ENCODE measurements around the gene RIC8B.
"Not testable (repeated sequence)": the region's sequence is repeated elsewhere in the genome, so short reads cannot be mapped to it uniquely, and the experiment has no call there.

RIC8B gene

DNA sequence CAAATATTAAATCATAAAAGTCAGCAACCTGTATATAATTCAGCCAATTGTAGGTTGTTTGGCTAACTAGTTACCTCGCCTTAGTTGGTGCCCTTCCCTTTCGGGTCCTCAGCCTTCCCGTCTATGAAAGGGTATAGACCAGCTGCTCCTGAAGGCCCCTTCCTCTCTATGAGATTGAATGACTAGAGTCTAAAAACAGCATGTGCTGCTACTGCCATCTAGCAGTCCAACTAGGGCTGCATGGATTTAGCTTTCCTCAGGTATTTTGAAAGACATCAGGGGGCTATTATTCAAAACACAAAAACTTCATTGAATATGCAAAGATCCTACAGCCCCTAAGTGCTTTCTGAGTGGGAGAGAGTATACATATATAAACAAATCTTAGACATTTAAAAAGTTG, 144.3 kb downstream of the RIC8B start:
- no peak overlapping the region for H3K9ac ChIP-seq (ENCODE audit: low read length)
- H3K27me3 ChIP-seq (ENCODE audit: insufficient read depth, low read length), result no peaks in the 10 kb centered on the region
- H3F3A ChIP-seq (ENCODE audit: insufficient read depth, low read length), result no peaks in the 10 kb centered on the region
- no peak overlapping the region for H2AFZ ChIP-seq (ENCODE audit: low read length)
- H3K36me3 ChIP-seq (ENCODE audit: insufficient read depth, low read length), result no peaks in the 10 kb centered on the region
- no peaks in the 10 kb centered on the region for H3K9me3 ChIP-seq (ENCODE audit: low read length)
- no peaks in the 10 kb centered on the region for H3K4me1 ChIP-seq (ENCODE audit: insufficient read depth, low read length, severe bottlenecking)
- no peaks in the 10 kb centered on the region for H4K20me1 ChIP-seq (ENCODE audit: insufficient read depth, low read length)
- no peak overlapping the region for H3K27ac ChIP-seq (ENCODE audit: low read depth, low read length, poor library complexity, severe bottlenecking)
- no peak overlapping the region for H3K4me3 ChIP-seq (ENCODE audit: low read depth, low read length, poor library complexity, severe bottlenecking)
- no peaks in the 10 kb centered on the region for H3K9me2 ChIP-seq (ENCODE audit: low read depth, low read length)
- no peak for TF ChIP-seq EZH2 (IDR thresholded peaks at IDR 0.05; ENCODE audit: borderline replicate concordance, low read length)
- TF ChIP-seq, protein P1, sequence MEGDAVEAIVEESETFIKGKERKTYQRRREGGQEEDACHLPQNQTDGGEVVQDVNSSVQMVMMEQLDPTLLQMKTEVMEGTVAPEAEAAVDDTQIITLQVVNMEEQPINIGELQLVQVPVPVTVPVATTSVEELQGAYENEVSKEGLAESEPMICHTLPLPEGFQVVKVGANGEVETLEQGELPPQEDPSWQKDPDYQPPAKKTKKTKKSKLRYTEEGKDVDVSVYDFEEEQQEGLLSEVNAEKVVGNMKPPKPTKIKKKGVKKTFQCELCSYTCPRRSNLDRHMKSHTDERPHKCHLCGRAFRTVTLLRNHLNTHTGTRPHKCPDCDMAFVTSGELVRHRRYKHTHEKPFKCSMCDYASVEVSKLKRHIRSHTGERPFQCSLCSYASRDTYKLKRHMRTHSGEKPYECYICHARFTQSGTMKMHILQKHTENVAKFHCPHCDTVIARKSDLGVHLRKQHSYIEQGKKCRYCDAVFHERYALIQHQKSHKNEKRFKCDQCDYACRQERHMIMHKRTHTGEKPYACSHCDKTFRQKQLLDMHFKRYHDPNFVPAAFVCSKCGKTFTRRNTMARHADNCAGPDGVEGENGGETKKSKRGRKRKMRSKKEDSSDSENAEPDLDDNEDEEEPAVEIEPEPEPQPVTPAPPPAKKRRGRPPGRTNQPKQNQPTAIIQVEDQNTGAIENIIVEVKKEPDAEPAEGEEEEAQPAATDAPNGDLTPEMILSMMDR (IDR thresholded peaks at IDR 0.05; ENCODE audit: low read length), result peak; percentile 45
- no peak overlapping the region for H3K4me2 ChIP-seq (ENCODE audit: low read length)
- H3K79me2 ChIP-seq (ENCODE audit: insufficient read depth, low read length), result no peaks in the 10 kb centered on the region

DNA sequence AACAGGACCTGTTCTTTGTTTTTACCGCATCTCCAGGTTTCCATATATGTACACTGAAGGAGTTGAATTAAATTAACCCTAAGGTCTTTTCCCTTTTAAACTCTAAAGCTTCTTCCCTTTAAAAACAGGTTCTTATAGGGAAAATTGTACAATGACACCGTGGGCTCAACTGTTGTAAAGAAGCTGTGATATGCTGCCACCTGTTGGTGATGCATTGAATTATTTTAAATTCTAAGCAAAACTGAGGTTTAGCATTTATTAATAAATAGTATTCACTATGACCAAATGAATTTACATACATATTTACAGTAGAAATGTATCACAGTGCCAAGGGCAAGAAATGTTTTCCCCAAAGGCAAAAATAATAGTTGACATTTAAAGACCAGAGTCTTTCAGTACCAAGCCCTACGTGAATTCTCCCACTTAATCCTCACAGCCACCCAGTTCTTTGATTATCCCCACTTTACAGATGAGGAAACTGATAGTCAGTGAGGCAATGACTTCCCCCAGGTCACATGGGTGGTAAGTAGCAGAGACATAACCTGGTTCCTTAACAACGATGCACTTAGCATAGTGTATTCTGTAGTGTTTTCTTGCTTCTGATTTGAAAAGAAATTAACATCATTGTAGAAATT, 145.5 kb downstream of the RIC8B start:
- H3K9me3 ChIP-seq (ENCODE audit: low read length), result no peaks in the 10 kb centered on the region
- no peaks in the 10 kb centered on the region for H3K27me3 ChIP-seq (ENCODE audit: insufficient read depth, low read length)
- H3K4me3 ChIP-seq (ENCODE audit: low read depth, low read length, poor library complexity, severe bottlenecking), result no peak overlapping the region
- H4K20me1 ChIP-seq (ENCODE audit: insufficient read depth, low read length), result no peaks in the 10 kb centered on the region
- no peak overlapping the region for H3K27ac ChIP-seq (ENCODE audit: low read depth, low read length, poor library complexity, severe bottlenecking)
- H3K9me2 ChIP-seq (ENCODE audit: low read depth, low read length), result no peaks in the 10 kb centered on the region
- H3K79me2 ChIP-seq (ENCODE audit: insufficient read depth, low read length), result no peaks in the 10 kb centered on the region
- no peaks in the 10 kb centered on the region for H3K4me1 ChIP-seq (ENCODE audit: insufficient read depth, low read length, severe bottlenecking)
- no peak overlapping the region for H3K9ac ChIP-seq (ENCODE audit: low read length)
- no peaks in the 10 kb centered on the region for H3K36me3 ChIP-seq (ENCODE audit: insufficient read depth, low read length)
- H2AFZ ChIP-seq (ENCODE audit: low read length), result no peak overlapping the region
- H3K4me2 ChIP-seq (ENCODE audit: low read length), result no peak overlapping the region
- H3F3A ChIP-seq (ENCODE audit: insufficient read depth, low read length), result no peaks in the 10 kb centered on the region
- TF ChIP-seq, protein P1 (IDR thresholded peaks at IDR 0.05; ENCODE audit: low read length), result peak; percentile 60
- no peak for TF ChIP-seq EZH2 (IDR thresholded peaks at IDR 0.05; ENCODE audit: borderline replicate concordance, low read length)

DNA sequence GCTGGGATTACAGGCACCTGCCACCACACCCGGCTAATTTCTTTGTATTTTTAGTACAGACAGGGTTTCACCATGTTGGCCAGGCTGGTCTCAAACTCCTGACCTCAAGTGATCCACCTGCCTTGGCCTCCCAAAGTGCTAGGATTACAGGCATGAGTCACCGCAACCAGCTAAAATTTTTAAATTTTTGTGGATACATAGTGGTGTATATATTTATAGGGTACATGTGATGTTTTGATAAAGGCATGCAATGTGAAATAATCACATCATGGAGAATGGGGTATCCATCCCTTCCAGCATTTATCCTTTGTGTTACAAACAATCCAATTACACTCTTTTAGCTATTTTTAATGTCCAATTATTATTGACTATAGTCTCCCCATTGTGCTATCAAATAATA, 147.5 kb downstream of the RIC8B start:
- not testable (repeated sequence) for H3K4me2 ChIP-seq (ENCODE audit: low read length); H2AFZ ChIP-seq (ENCODE audit: low read length); H3K27me3 ChIP-seq (ENCODE audit: insufficient read depth, low read length); H3K4me1 ChIP-seq (ENCODE audit: insufficient read depth, low read length, severe bottlenecking); H3K9me2 ChIP-seq (ENCODE audit: low read depth, low read length); H3K4me3 ChIP-seq (ENCODE audit: low read depth, low read length, poor library complexity, severe bottlenecking); H4K20me1 ChIP-seq (ENCODE audit: insufficient read depth, low read length); H3K79me2 ChIP-seq (ENCODE audit: insufficient read depth, low read length); H3F3A ChIP-seq (ENCODE audit: insufficient read depth, low read length); H3K36me3 ChIP-seq (ENCODE audit: insufficient read depth, low read length); H3K9me3 ChIP-seq (ENCODE audit: low read length); H3K27ac ChIP-seq (ENCODE audit: low read depth, low read length, poor library complexity, severe bottlenecking); H3K9ac ChIP-seq (ENCODE audit: low read length)

DNA sequence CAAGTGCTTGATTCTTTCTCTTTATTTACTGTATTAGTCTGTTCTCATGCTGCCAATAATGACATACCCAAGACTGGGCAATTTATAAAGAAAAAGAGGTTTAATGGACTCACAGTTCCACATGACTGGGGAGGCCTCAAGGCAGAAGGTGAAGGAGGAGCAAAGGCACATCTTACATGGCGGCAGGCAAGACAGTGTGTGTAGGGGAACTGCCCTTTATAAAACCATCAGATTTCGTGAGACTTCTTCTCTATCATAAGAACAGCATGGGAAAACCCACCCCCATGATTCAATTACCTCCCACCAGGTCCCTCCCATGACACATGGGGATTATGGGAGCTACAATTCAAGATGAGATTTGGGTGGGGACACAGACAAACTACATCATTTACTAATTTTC, 149.1 kb downstream of the RIC8B start:
- H3K9me3 ChIP-seq (ENCODE audit: low read length); H3F3A ChIP-seq (ENCODE audit: insufficient read depth, low read length); H2AFZ ChIP-seq (ENCODE audit: low read length); H3K36me3 ChIP-seq (ENCODE audit: insufficient read depth, low read length); H3K4me1 ChIP-seq (ENCODE audit: insufficient read depth, low read length, severe bottlenecking); H4K20me1 ChIP-seq (ENCODE audit: insufficient read depth, low read length); H3K9me2 ChIP-seq (ENCODE audit: low read depth, low read length); H3K4me3 ChIP-seq (ENCODE audit: low read depth, low read length, poor library complexity, severe bottlenecking); H3K9ac ChIP-seq (ENCODE audit: low read length); H3K79me2 ChIP-seq (ENCODE audit: insufficient read depth, low read length); H3K4me2 ChIP-seq (ENCODE audit: low read length); H3K27me3 ChIP-seq (ENCODE audit: insufficient read depth, low read length); H3K27ac ChIP-seq (ENCODE audit: low read depth, low read length, poor library complexity, severe bottlenecking): not testable (repeated sequence)
